Measurements from ENCODE around the gene ZBTB8B. TPM values are rescaled to one million over a fixed set of nuclear protein-coding genes. Genes with fewer than 3 reads are reported as not detected.

ZBTB8B gene
- total RNA-seq, 1 experiment from 2014 or later, result 1.9 TPM

DNA sequence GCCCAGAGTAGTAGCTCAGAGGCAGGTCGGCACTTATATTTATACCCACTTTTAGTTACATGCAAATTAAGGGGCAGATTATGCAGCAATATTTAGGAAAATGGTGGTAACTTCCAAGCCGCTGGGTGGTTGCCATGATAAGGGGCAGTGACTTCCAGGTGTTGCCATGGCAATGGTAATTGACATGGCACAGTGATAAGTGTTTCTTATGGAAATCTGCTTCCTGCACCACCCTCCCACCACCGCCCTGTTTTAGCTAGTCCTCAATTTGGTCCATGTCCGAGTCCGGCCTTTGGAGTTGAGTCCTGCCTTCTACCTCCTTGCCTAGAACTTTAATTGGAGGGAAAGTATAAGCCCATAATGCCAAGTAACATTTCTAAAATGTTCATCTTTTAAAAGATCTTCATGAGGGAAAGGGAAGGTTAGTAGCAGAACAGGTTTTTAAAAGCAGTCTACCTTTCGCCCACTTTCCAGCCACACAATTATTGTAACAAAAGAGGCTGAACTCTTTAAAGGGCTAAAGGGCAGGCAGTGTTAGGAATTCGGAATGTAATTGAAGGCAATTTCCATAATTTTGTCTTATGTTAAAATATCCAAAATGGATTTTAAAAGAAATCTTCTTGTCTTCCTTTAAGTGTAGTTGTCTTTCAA lies 21.7 kb downstream of the ZBTB8B start:
- no CpG with 5 or more reads among the region's 7 CpGs for WGBS (ENCODE audit: extremely low coverage, insufficient read length, low lambda C conversion rate)
- Histone ChIP-seq H2BK12ac (ENCODE audit: insufficient read length, low read depth, low read length) (no peak overlapping the region), H3K23me2 (ENCODE audit: insufficient read length, low read depth, low read length, poor library complexity, severe bottlenecking) (no peaks in the 10 kb centered on the region), H3K27ac (ENCODE audit: insufficient read length, low read depth, low read length) (no peak overlapping the region), H2BK20ac (ENCODE audit: low read depth, low read length, poor library complexity, severe bottlenecking) (no peak overlapping the region), H4K91ac (ENCODE audit: insufficient read length, low read depth, low read length) (no peak overlapping the region), H2BK15ac (ENCODE audit: low read depth, low read length) (no peak overlapping the region), H3T11ph (ENCODE audit: low read length) (no peak overlapping the region), H3K27me3 (ENCODE audit: insufficient read depth, low read length) (no peaks in the 10 kb centered on the region), H3K56ac (ENCODE audit: insufficient read length, low read depth, low read length) (no peak overlapping the region), H3K79me1 (ENCODE audit: insufficient read depth, low read depth, low read length, poor library complexity, severe bottlenecking) (no peaks in the 10 kb centered on the region), H2AFZ (ENCODE audit: low read length) (no peak overlapping the region), H2BK5ac (ENCODE audit: insufficient read length, low read length) (no peak overlapping the region), H4K20me1 (ENCODE audit: control insufficient read depth, insufficient read depth, insufficient read length) (no peaks in the 10 kb centered on the region), H4K5ac (ENCODE audit: insufficient read length, low read depth, low read length) (no peak overlapping the region), H3K14ac (ENCODE audit: insufficient read depth, low read length) (no peak overlapping the region), H3K79me2 (ENCODE audit: insufficient read depth, low read length) (no peaks in the 10 kb centered on the region), H2AK5ac (ENCODE audit: insufficient read length, low read length) (no peak overlapping the region), H4K8ac (replicated peaks; ENCODE audit: insufficient read length, low read depth, low read length) (no peak overlapping the region), H3K23ac (ENCODE audit: insufficient read length, low read depth, low read length) (no peak overlapping the region), H3K4me1 (ENCODE audit: insufficient read depth, low read length) (no peaks in the 10 kb centered on the region), H3K9me3 (ENCODE audit: control insufficient read depth, low read depth, low read length) (no peaks in the 10 kb centered on the region), H3K9ac (ENCODE audit: extremely low read depth, insufficient read length, low read length) (no peak overlapping the region), H3K4me2 (ENCODE audit: insufficient read depth, insufficient read length, low read length) (no peak overlapping the region), H2BK120ac (ENCODE audit: low read depth, low read length, poor library complexity, severe bottlenecking) (no peak overlapping the region), H3K18ac (ENCODE audit: insufficient read length, low read depth, low read length) (no peak overlapping the region), H3K4ac (ENCODE audit: low read depth, low read length) (no peak overlapping the region)
- DNase-seq, result no peak
- H3K4me1 Mint-ChIP-seq, result peaks cover 6 to 10% of the 10 kb centered on the region in 2 experiments
- TF ChIP-seq, protein P1, sequence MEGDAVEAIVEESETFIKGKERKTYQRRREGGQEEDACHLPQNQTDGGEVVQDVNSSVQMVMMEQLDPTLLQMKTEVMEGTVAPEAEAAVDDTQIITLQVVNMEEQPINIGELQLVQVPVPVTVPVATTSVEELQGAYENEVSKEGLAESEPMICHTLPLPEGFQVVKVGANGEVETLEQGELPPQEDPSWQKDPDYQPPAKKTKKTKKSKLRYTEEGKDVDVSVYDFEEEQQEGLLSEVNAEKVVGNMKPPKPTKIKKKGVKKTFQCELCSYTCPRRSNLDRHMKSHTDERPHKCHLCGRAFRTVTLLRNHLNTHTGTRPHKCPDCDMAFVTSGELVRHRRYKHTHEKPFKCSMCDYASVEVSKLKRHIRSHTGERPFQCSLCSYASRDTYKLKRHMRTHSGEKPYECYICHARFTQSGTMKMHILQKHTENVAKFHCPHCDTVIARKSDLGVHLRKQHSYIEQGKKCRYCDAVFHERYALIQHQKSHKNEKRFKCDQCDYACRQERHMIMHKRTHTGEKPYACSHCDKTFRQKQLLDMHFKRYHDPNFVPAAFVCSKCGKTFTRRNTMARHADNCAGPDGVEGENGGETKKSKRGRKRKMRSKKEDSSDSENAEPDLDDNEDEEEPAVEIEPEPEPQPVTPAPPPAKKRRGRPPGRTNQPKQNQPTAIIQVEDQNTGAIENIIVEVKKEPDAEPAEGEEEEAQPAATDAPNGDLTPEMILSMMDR (conservative IDR thresholded peaks at IDR 0.05), result no peak
- H3K9me3 Mint-ChIP-seq, result no peaks in the 10 kb centered on the region
- no peaks in the 10 kb centered on the region for H3K27me3 Mint-ChIP-seq (ENCODE audit: low read depth)
- H3K27ac Mint-ChIP-seq, result peak overlapping the region in 1 of 3 experiments; percentile 53; a peak in 1 of 7 replicates
- H3K4me3 Mint-ChIP-seq, result no peak overlapping the region
- peaks cover 13 to 23% (median 19%) of the 10 kb centered on the region in 3 experiments; a peak in 6 of 7 replicates for H3K36me3 Mint-ChIP-seq (ENCODE audit: insufficient read depth in 1 of 3, low read depth in 3 of 3)

All from H9 (cell line).